Kidney epithelial cell (primary cell): ENCODE measurements around the gene KRT14. TPM values are rescaled to one million over a fixed set of nuclear protein-coding genes. Genes with fewer than 3 reads are reported as not detected.

ENCODE experiments used
- DNase-seq: peaks from one replicate; pipeline ENCODE4 v3.0.0-alpha.2; 2010; ENCODE audit warnings: low read depth
- H3K27me3 ChIP-seq: 2 replicates; pipeline ENCODE4 v1.6.0; 2011; ENCODE audit warnings: low read length; ENCODE audit not compliant: control insufficient read depth, insufficient read depth
- H3K36me3 ChIP-seq: 2 replicates; pipeline ENCODE4 v1.5.1; 2011; ENCODE audit warnings: low read length; ENCODE audit not compliant: control insufficient read depth, insufficient read depth
- H3K4me3 ChIP-seq: 2 replicates; pipeline ENCODE4 v1.5.1; 2011; ENCODE audit warnings: low read depth, mild to moderate bottlenecking, control low read depth, low read length
- total RNA-seq: library from RNA; depleted of rRNA; stranded (reverse); fragments of >200 nt; gene quantifications from 2 replicates; pipeline ENCODE4 v1.2.3, GENCODE V29; 2015
- TF ChIP-seq, protein P1 (sequence below): IDR thresholded peaks from 2 replicates; pipeline ENCODE4 v1.5.1; 2011; ENCODE audit warnings: mild to moderate bottlenecking, moderate library complexity, low read length, control low read depth, inconsistent platforms; ENCODE audit not compliant: insufficient read depth, poor library complexity, severe bottlenecking

KRT14 gene
- total RNA-seq, 1 donor from 2014 or later: not detected

DNA sequence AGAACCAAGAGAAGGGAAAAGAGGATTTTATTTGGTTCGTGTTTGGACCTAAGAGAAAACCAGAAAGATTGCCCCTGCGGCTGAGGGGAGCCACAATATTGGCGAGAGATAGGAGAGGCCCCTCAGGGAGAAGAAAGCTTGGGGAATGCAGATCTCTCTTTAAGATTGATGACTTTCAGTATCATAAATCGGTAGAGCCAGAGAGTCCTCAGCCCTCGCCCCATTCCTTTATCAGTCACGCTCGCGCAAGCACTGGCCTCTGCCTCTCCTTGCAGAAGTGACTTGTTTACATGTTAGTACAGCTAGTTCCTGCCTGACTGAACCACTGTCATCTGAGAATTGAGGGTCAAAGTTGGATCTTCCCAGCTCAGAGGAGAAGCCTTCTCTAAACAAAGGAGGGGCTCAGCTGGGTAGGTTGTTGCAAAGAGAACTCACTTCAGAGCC, 37.1 kb downstream of the KRT14 start:
- DNase-seq: no peak
- TF ChIP-seq, protein P1, sequence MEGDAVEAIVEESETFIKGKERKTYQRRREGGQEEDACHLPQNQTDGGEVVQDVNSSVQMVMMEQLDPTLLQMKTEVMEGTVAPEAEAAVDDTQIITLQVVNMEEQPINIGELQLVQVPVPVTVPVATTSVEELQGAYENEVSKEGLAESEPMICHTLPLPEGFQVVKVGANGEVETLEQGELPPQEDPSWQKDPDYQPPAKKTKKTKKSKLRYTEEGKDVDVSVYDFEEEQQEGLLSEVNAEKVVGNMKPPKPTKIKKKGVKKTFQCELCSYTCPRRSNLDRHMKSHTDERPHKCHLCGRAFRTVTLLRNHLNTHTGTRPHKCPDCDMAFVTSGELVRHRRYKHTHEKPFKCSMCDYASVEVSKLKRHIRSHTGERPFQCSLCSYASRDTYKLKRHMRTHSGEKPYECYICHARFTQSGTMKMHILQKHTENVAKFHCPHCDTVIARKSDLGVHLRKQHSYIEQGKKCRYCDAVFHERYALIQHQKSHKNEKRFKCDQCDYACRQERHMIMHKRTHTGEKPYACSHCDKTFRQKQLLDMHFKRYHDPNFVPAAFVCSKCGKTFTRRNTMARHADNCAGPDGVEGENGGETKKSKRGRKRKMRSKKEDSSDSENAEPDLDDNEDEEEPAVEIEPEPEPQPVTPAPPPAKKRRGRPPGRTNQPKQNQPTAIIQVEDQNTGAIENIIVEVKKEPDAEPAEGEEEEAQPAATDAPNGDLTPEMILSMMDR: no peak
- H3K27me3 ChIP-seq: no peaks in the 10 kb centered on the region
- no peaks in the 10 kb centered on the region for H3K36me3 ChIP-seq
- H3K4me3 ChIP-seq: no peak overlapping the region

DNA sequence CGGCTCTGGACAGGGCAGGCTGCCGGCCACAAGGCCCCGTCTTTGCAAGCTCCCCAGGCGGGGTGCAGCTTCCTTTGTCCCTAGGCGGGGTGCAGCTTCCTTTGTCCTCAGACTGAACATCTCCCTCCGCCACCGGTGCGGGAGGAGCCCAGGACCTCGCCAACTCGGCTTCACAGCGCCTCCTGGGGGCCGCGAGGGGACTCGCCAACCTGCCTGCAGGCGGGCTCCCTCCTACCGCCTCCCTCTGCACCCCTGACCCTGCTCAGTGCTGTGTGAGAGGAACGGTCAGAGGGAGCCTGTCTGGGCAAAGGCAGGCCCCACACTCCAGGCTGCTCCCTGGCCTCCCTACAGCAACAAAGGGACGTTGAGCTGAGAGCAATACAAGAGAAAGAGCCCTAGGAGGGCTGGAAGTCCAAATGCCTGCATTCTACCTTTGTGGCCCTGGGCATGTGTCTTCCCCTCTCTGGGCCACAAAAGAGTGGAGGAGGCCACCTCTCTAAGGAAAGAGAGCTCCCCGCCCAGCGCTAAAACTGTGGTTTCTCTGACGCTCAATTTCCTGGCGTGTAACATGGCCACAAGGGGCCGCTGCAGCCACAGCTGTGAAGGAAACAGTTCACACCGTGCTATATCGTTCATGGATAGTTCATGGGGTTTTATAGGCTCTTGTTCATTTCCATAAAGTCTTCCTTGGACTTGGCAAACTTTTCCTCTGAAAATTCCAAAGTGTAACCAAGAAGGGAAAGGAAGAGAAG, 37.7 kb downstream of the KRT14 start:
- no peak overlapping the region for H3K4me3 ChIP-seq
- H3K36me3 ChIP-seq: no peaks in the 10 kb centered on the region
- DNase-seq: no peak
- H3K27me3 ChIP-seq: no peaks in the 10 kb centered on the region
- TF ChIP-seq, protein P1: peak; percentile 92

- Histone ChIP-seq H3K27me3 (no peaks in the 10 kb centered on the region), H3K4me3 (no peak overlapping the region), H3K36me3 (no peaks in the 10 kb centered on the region)
- DNase-seq: peak; percentile 97
- TF ChIP-seq, protein P1: no peak
These were observed 38.5 kb downstream of the KRT14 start for GRCh38 chr17:41547921-41548843.

DNA sequence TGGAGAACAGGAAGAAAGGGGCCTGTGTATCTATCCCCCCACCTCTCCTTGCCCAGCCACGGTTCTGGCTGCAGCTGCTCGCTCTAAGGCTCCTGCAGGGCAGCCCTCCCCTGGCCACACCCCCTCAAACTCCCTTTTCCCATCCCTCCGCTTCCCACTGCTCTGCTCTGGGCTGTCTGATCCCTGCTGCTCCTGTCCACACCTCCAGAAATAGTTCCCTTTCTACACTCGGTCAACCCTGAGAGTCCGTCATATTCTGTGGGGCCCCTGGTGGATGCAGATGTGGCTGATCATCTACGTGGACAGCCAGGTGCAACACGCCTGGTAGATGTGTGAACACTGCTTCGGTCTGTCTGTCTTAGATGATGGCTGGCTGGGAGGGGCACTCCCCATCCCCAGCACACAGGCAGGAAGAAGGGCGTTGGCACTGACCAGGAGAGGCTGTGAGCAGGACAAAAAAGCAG, 39.3 kb downstream of the KRT14 start:
- no peaks in the 10 kb centered on the region for H3K27me3 ChIP-seq
- no peak overlapping the region for H3K4me3 ChIP-seq
- no peak for DNase-seq
- TF ChIP-seq, protein P1: no peak
- no peaks in the 10 kb centered on the region for H3K36me3 ChIP-seq

- no peak overlapping the region for H3K4me3 ChIP-seq
These were observed 39.9 kb downstream of the KRT14 start for GRCh38 chr17:41546819-41547218.

More at GRCh38 chr17:41546819-41547218, 39.9 kb downstream of the KRT14 start:
- DNase-seq: no peak
- Histone ChIP-seq H3K36me3 (no peaks in the 10 kb centered on the region), H3K27me3 (no peaks in the 10 kb centered on the region)
- TF ChIP-seq, protein P1: no peak
